Measurements from ENCODE around the gene AHRR. TPM values are rescaled to one million over a fixed set of nuclear protein-coding genes. Genes with fewer than 3 reads are reported as not detected.
"Not testable (repeated sequence)": the region's sequence is repeated elsewhere in the genome, so short reads cannot be mapped to it uniquely, and the experiment has no call there.

AHRR gene
- total RNA-seq, 1 donor from 2014 or later, result 0.53 TPM

- H3K4me3 ChIP-seq (ENCODE audit: low read depth, low read length), result peak overlapping the region; percentile 77
- peak; percentile 8 for DNase-seq (ENCODE audit: low read depth)
- H3K36me3 ChIP-seq (ENCODE audit: control insufficient read depth, insufficient read depth, low read length), result no peaks in the 10 kb centered on the region
- H3K27me3 ChIP-seq (ENCODE audit: control insufficient read depth, insufficient read depth, low read length), result no peaks in the 10 kb centered on the region
- no peak for TF ChIP-seq CTCF (IDR thresholded peaks at IDR 0.05; ENCODE audit: insufficient read depth, low read length, severe bottlenecking)
- no peak for FAIRE-seq
These were observed 150.7 kb downstream of the AHRR start for GRCh38 chr5:472076-472655.

- DNase-seq (ENCODE audit: low read depth) (peak; percentile 29), FAIRE-seq (no peak)
- no peaks in the 10 kb centered on the region for H3K36me3 ChIP-seq (ENCODE audit: control insufficient read depth, insufficient read depth, low read length)
- TF ChIP-seq CTCF (IDR thresholded peaks at IDR 0.05; ENCODE audit: insufficient read depth, low read length, severe bottlenecking), result no peak
- peak overlapping the region; percentile 77 for H3K4me3 ChIP-seq (ENCODE audit: low read depth, low read length)
- H3K27me3 ChIP-seq (ENCODE audit: control insufficient read depth, insufficient read depth, low read length), result no peaks in the 10 kb centered on the region
These were observed 151.4 kb downstream of the AHRR start for GRCh38 chr5:472656-473550.

GRCh38 chr5:473551-474192, 152.2 kb downstream of the AHRR start:
- FAIRE-seq, result no peak
- peak overlapping the region; percentile 74 for H3K4me3 ChIP-seq (ENCODE audit: low read depth, low read length)
- DNase-seq (ENCODE audit: low read depth), result peak; percentile 29
- no peaks in the 10 kb centered on the region for H3K36me3 ChIP-seq (ENCODE audit: control insufficient read depth, insufficient read depth, low read length)
- TF ChIP-seq CTCF (IDR thresholded peaks at IDR 0.05; ENCODE audit: insufficient read depth, low read length, severe bottlenecking), result no peak
- no peaks in the 10 kb centered on the region for H3K27me3 ChIP-seq (ENCODE audit: control insufficient read depth, insufficient read depth, low read length)

GRCh38 chr5:474232-474839, 152.8 kb downstream of the AHRR start:
- DNase-seq (ENCODE audit: low read depth), result peak; percentile 12
- not testable (repeated sequence) for FAIRE-seq; H3K36me3 ChIP-seq (ENCODE audit: control insufficient read depth, insufficient read depth, low read length); H3K27me3 ChIP-seq (ENCODE audit: control insufficient read depth, insufficient read depth, low read length)
- H3K4me3 ChIP-seq (ENCODE audit: low read depth, low read length), result peak overlapping the region; percentile 74

- DNase-seq (ENCODE audit: low read depth) (no peak), FAIRE-seq (no peak)
- Histone ChIP-seq H3K36me3 (ENCODE audit: control insufficient read depth, insufficient read depth, low read length) (no peaks in the 10 kb centered on the region), H3K4me3 (ENCODE audit: low read depth, low read length) (peak overlapping the region; percentile 42), H3K27me3 (ENCODE audit: control insufficient read depth, insufficient read depth, low read length) (no peaks in the 10 kb centered on the region)
- no peak for TF ChIP-seq CTCF (IDR thresholded peaks at IDR 0.05; ENCODE audit: insufficient read depth, low read length, severe bottlenecking)
These were observed 153.5 kb downstream of the AHRR start for GRCh38 chr5:474840-475661.
